DND-41 (cell line): Measurements from ENCODE around the gene ELOVL5.

ENCODE experiments used
- ATAC-seq: fragments of 200-7000 bp; cut with Tn5 transposase; 3 replicates; pipeline ENCODE4 v1.9.1; 2021; ENCODE audit warnings: low read depth; ENCODE audit not compliant: insufficient read depth
- DNase-seq: peaks from one replicate; pipeline ENCODE4 v3.0.0-alpha.2; 2020
- H2AFZ ChIP-seq: 2 replicates; pipeline ENCODE4 v1.6.0; 2012; ENCODE audit warnings: low read depth, low read length
- H3K27ac ChIP-seq: 2 replicates; pipeline ENCODE4 v1.5.1; 2012; ENCODE audit warnings: low read length, inconsistent platforms
- H3K27me3 ChIP-seq: fragments of 200-600 bp; sonication (generic); 2 replicates; pipeline ENCODE4 v1.6.0; 2012; ENCODE audit warnings: low read length, mild to moderate bottlenecking, inconsistent platforms; ENCODE audit not compliant: insufficient read depth, poor library complexity
- H3K36me3 ChIP-seq: 2 replicates; pipeline ENCODE4 v1.5.1; 2012; ENCODE audit warnings: low read length, inconsistent platforms; ENCODE audit not compliant: insufficient read depth
- H3K4me1 ChIP-seq: 2 replicates; pipeline ENCODE4 v1.5.1; 2012; ENCODE audit warnings: mild to moderate bottlenecking, low read length; ENCODE audit not compliant: insufficient read depth
- H3K4me2 ChIP-seq: 2 replicates; pipeline ENCODE4 v1.6.0; 2012; ENCODE audit warnings: mild to moderate bottlenecking, moderate library complexity, low read length, inconsistent platforms; ENCODE audit not compliant: insufficient read depth
- H3K4me3 ChIP-seq, 2 experiments: fragments of 200-600 bp in 1 of 2; shearing (Covaris generic) in 1 of 2; 2 replicates each; pipeline ENCODE4 v1.5.1; 2012 to 2016; ENCODE audit warnings: inconsistent platforms in 2 of 2, low read length in 2 of 2, mild to moderate bottlenecking in 2 of 2, low read depth in 1 of 2, moderate library complexity in 1 of 2
- H3K79me2 ChIP-seq: 2 replicates; pipeline ENCODE4 v1.6.0; 2012; ENCODE audit warnings: low read length, inconsistent platforms; ENCODE audit not compliant: insufficient read depth
- H3K9ac ChIP-seq: 2 replicates; pipeline ENCODE4 v1.6.0; 2012; ENCODE audit warnings: low read depth, mild to moderate bottlenecking, inconsistent platforms, low read length, moderate library complexity
- H3K9me3 ChIP-seq: 2 replicates; pipeline ENCODE4 v1.5.1; 2012; ENCODE audit warnings: low read length, moderate library complexity, mild to moderate bottlenecking, inconsistent platforms; ENCODE audit not compliant: insufficient read depth, severe bottlenecking
- H4K20me1 ChIP-seq: 2 replicates; pipeline ENCODE4 v1.6.0; 2012; ENCODE audit warnings: low read length; ENCODE audit not compliant: insufficient read depth
- CTCF ChIP-seq: IDR thresholded peaks from 2 replicates; pipeline ENCODE4 v1.5.1; 2012; ENCODE audit warnings: borderline replicate concordance, low read length, moderate library complexity, mild to moderate bottlenecking; ENCODE audit not compliant: poor library complexity, severe bottlenecking; ENCODE audit errors: extremely low read depth
- EZH2 ChIP-seq: IDR thresholded peaks from 3 replicates; pipeline ENCODE4 v1.6.1; 2012; ENCODE audit warnings: borderline replicate concordance, low read depth, mild to moderate bottlenecking, moderate library complexity, low read length, inconsistent platforms; ENCODE audit not compliant: severe bottlenecking

The ELOVL5 gene

GRCh38 chr6:53246924-53247323, 101.8 kb downstream of the ELOVL5 start:
- Histone ChIP-seq H2AFZ (no peak overlapping the region), H3K79me2 (no peaks in the 10 kb centered on the region), H3K27me3 (no peaks in the 10 kb centered on the region), H4K20me1 (no peaks in the 10 kb centered on the region), H3K9me3 (no peaks in the 10 kb centered on the region), H3K4me2 (no peak overlapping the region), H3K4me1 (0 out of 2 replicates have a peak, but pooled peaks cover 3% of the 10 kb centered on the region), H3K27ac (no peak overlapping the region), H3K9ac (no peak overlapping the region), H3K36me3 (no peaks in the 10 kb centered on the region), H3K4me3 (no peak overlapping the region)
- ATAC-seq: no peak
- TF ChIP-seq CTCF (no peak), EZH2 (no peak)
- no peak for DNase-seq

GRCh38 chr6:53244958-53245357, 103.8 kb downstream of the ELOVL5 start:
- Histone ChIP-seq H3K4me3 (no peak overlapping the region), H2AFZ (no peak overlapping the region), H3K27ac (no peak overlapping the region), H3K79me2 (no peaks in the 10 kb centered on the region), H3K9ac (no peak overlapping the region), H3K27me3 (no peaks in the 10 kb centered on the region), H3K4me1 (0 out of 2 replicates have a peak, but pooled peaks cover 3% of the 10 kb centered on the region), H3K36me3 (no peaks in the 10 kb centered on the region), H3K9me3 (peaks cover 2% of the 10 kb centered on the region), H4K20me1 (no peaks in the 10 kb centered on the region), H3K4me2 (no peak overlapping the region)
- DNase-seq (peak; percentile 19), ATAC-seq (peak; percentile 45; the same call in 1 of the 3 replicates)
- no peak for TF ChIP-seq CTCF
- TF ChIP-seq EZH2: no peak

GRCh38 chr6:53244399-53244931, 104.3 kb downstream of the ELOVL5 start:
- DNase-seq (no peak), ATAC-seq (no peak)
- Histone ChIP-seq H2AFZ (no peak overlapping the region), H3K4me3 (no peak overlapping the region), H3K9me3 (peaks cover 2% of the 10 kb centered on the region), H3K27ac (no peak overlapping the region), H4K20me1 (no peaks in the 10 kb centered on the region), H3K4me2 (no peak overlapping the region), H3K27me3 (no peaks in the 10 kb centered on the region), H3K79me2 (no peaks in the 10 kb centered on the region), H3K36me3 (no peaks in the 10 kb centered on the region), H3K9ac (no peak overlapping the region), H3K4me1 (0 out of 2 replicates have a peak, but pooled peaks cover 3% of the 10 kb centered on the region)
- TF ChIP-seq EZH2 (no peak), CTCF (no peak)
